Subcutaneous abdominal adipose tissue (tissue), 5 donors: ENCODE measurements around the gene SERINC5.
"Not testable (repeated sequence)": the region's sequence is repeated elsewhere in the genome, so short reads cannot be mapped to it uniquely, and the experiment has no call there.

Source experiments
- H3K27ac ChIP-seq: one replicate; pipeline ENCODE4 v1.7.0; 2013; ENCODE audit warnings: low read depth, mild to moderate bottlenecking, inconsistent platforms, low read length, moderate library complexity
- H3K27me3 ChIP-seq, 5 donors: one replicate each; pipeline ENCODE4 v1.7.0; 2013; ENCODE audit warnings: low read length in 5 of 5, inconsistent platforms in 1 of 5; ENCODE audit not compliant: control insufficient read depth in 5 of 5, insufficient read depth in 4 of 5
- H3K36me3 ChIP-seq, 5 donors: one replicate each; pipeline ENCODE4 v1.7.0; 2013; ENCODE audit warnings: low read length in 5 of 5; ENCODE audit not compliant: control insufficient read depth in 5 of 5, insufficient read depth in 5 of 5
- H3K4me1 ChIP-seq, 5 donors: one replicate each; pipeline ENCODE4 v1.7.0; 2013; ENCODE audit warnings: low read length in 5 of 5, mild to moderate bottlenecking in 3 of 5, moderate library complexity in 1 of 5; ENCODE audit not compliant: control insufficient read depth in 5 of 5, insufficient read depth in 5 of 5
- H3K4me3 ChIP-seq, 5 donors: one replicate each; pipeline ENCODE4 v1.7.0; 2013; ENCODE audit warnings: low read length in 5 of 5, low read depth in 1 of 5
- H3K9ac ChIP-seq, 5 donors: one replicate each; pipeline ENCODE4 v1.7.0; 2013; ENCODE audit warnings: low read length in 5 of 5, mild to moderate bottlenecking in 4 of 5, moderate library complexity in 3 of 5
- H3K9me3 ChIP-seq, 5 donors: one replicate each; pipeline ENCODE4 v1.7.0; 2013; ENCODE audit warnings: low read length in 5 of 5; ENCODE audit not compliant: control insufficient read depth in 5 of 5
- donor health status: healthy.
- donor health status: healthy.
- donor health status: healthy.
- donor health status: healthy.
- donor health status: healthy.

Gene SERINC5

DNA sequence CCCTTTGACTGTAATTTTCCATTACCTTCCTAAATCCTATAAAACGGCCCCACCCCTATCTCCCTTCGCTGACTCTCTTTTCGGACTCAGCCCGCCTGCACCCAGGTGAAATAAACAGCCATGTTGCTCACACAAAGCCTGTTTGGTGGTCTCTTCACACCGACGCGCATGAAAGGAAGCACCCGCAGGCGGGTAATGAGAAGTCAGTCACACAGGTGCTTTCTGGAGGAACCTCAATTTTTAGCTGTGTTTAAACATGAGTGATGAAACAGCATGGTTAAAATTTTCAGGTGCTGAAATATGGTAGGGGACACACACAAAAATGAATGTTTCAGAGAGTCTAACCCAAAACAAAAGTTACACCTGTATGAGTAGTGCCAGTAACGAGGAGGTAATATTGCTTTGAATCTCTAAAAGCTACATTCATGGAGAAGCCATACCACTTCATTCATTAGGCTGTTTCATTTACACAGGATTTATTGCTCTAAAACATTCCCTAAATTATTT lies 72.1 kb downstream of the SERINC5 start:
- H3K4me3 ChIP-seq, H3K9ac ChIP-seq, H3K27me3 ChIP-seq, H3K36me3 ChIP-seq, H3K27ac ChIP-seq, H3K9me3 ChIP-seq: not testable (repeated sequence)
- H3K4me1 ChIP-seq, result peaks cover 4 to 31% (median 25%) of the 10 kb centered on the region in 5 donors

DNA sequence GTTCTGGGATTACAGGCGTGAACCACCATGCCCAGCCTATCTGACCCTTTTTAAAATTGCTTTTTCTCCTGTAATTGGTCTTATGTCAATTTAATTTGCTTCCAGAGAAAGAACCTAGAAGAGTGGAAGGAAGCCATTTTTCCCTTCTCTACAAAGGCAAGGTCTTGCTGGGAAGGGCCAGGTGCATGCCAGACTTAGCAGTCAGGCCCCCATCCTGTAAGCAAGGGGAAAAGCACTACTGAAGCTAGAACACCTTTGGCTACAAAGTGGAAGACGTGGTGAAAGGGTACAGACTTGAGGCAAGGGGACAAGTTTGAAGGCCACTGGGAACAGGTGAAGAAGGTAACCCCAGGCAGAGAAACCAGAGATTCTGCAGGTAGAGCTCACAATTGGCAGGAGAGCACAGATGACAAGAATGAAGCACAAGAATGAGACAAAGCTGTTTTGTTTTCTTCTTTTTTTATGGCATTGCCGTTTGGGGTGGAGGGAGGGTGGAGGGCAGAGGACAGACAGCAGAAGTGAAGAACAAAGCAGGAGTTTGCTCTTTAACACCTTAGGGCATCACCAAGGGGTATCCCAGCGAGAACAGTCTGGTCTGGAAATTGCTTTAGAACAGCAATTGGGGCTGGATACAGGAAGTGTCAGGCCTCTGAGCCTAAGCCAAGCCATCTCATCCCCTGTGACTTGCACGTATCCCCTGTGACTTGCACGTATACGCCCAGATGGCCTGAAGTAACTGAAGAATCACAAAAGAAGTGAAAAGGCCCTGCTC lies 72.9 kb downstream of the SERINC5 start:
- no peaks in the 10 kb centered on the region for H3K27me3 ChIP-seq
- no peaks in the 10 kb centered on the region for H3K9me3 ChIP-seq
- H3K4me1 ChIP-seq, result peaks cover 4 to 31% (median 25%) of the 10 kb centered on the region in 5 donors
- peak overlapping the region in 1 of 5 donors; percentile 20 for H3K9ac ChIP-seq
- peaks cover 0 to 2% (median 0%) of the 10 kb centered on the region in 5 donors for H3K36me3 ChIP-seq
- H3K4me3 ChIP-seq, result no peak overlapping the region
- H3K27ac ChIP-seq, result no peak overlapping the region

DNA sequence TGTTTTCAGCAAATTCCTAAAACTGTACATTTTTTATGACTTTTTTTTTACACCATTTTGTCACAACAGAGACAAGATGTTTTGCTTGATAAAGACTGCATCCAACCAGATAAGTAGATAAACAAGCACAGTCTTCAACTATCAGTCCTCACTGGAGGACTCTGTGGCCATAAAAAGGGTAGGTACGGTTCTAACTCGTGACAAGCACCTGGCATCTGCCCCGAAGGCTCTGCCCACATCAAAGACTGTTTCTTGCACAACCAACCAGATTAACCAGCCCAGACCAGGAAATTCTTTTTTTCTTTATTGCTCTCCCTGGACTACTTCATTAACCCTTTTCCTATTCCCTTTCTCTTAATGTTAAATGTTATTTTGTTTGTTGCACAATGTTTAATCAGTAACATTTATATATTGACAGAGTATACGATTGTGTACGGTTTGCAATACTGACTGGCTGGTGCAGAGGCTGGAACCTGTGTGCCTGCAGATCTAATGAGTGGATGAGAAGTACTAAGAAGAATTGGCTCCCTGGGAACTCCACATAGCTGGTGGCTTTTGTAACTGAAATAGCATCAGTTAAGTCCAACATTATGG lies 74.1 kb downstream of the SERINC5 start:
- no peak overlapping the region for H3K9ac ChIP-seq
- H3K27me3 ChIP-seq, result no peaks in the 10 kb centered on the region
- no peaks in the 10 kb centered on the region for H3K9me3 ChIP-seq
- peaks cover 2 to 20% (median 13%) of the 10 kb centered on the region in 5 donors for H3K4me1 ChIP-seq
- H3K27ac ChIP-seq, result no peak overlapping the region
- no peak overlapping the region for H3K4me3 ChIP-seq
- H3K36me3 ChIP-seq, result peaks cover 0 to 11% (median 10%) of the 10 kb centered on the region in 5 donors

DNA sequence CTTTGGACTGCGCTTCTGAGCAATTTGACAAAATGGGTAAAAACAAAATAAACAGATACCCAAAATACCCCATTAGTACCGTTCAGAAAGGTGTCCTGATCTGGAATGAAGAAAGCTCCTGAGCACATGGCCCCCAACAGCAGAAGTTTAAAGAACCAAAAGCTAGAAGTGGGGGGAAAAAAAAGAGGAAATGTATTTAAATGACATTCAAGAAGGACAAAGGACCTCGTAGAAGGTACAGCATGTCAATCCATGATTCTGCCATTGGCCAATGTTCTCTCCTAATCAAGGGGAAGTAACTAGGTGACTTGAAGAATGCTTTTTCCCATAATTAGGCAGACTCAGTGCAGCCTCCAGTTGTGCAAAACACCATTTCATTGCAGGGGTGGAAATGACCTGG lies 78.6 kb downstream of the SERINC5 start:
- Histone ChIP-seq H3K9ac (no peak overlapping the region), H3K27me3 (no peaks in the 10 kb centered on the region), H3K4me1 (peaks cover 0 to 16% (median 10%) of the 10 kb centered on the region in 5 donors), H3K4me3 (no peak overlapping the region), H3K36me3 (peaks cover 8 to 27% (median 24%) of the 10 kb centered on the region in 5 donors), H3K27ac (no peak overlapping the region), H3K9me3 (no peaks in the 10 kb centered on the region)

DNA sequence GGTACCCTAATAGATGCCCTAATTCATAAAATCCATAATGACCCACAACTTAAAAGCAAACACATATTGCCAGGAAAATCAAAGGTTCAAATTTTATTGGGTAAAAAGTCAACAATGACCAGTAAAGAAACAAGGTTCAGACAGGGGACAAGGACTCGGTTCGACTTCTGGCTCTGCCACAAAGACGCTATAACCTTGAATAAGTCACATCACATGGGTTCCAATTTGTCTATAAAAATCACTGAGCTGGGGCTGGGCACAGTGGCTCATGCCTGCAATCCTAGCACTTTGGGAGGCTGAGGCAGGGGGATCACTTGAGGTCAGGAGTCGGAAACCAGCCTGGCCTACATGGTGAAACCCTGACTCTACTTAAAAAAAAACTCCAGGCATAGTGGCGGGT lies 80.5 kb downstream of the SERINC5 start:
- no peak overlapping the region for H3K27ac ChIP-seq
- H3K9ac ChIP-seq, result no peak overlapping the region
- no peak overlapping the region for H3K4me3 ChIP-seq
- H3K9me3 ChIP-seq, result no peaks in the 10 kb centered on the region
- peaks cover 8 to 30% (median 22%) of the 10 kb centered on the region in 5 donors for H3K36me3 ChIP-seq
- no peaks in the 10 kb centered on the region for H3K27me3 ChIP-seq
- peaks cover 0 to 11% (median 5%) of the 10 kb centered on the region in 5 donors for H3K4me1 ChIP-seq

DNA sequence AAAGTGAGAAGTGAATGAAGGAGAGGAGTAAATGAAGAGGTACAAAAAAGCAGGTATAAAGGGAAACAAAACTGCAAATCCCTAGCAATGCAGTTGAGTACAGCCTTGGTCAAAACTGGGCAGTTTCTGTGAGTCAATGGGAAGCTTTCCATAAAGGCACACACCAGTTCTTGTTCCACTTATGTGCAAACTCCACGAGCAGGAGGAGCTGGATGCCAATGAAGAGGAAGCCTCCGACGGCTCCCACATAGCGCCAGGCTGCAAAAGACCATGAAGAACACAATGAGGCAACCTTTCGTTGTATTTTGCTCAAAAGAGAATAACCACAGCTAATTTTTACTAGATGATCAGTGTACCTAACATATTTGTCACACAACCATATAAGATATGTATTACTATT lies 81.1 kb downstream of the SERINC5 start:
- H3K9me3 ChIP-seq, result no peaks in the 10 kb centered on the region
- H3K36me3 ChIP-seq, result peaks cover 8 to 36% (median 25%) of the 10 kb centered on the region in 5 donors
- H3K27me3 ChIP-seq, result no peaks in the 10 kb centered on the region
- H3K4me1 ChIP-seq, result peaks cover 0 to 11% (median 5%) of the 10 kb centered on the region in 5 donors
- no peak overlapping the region for H3K27ac ChIP-seq
- no peak overlapping the region for H3K9ac ChIP-seq
- no peak overlapping the region for H3K4me3 ChIP-seq

DNA sequence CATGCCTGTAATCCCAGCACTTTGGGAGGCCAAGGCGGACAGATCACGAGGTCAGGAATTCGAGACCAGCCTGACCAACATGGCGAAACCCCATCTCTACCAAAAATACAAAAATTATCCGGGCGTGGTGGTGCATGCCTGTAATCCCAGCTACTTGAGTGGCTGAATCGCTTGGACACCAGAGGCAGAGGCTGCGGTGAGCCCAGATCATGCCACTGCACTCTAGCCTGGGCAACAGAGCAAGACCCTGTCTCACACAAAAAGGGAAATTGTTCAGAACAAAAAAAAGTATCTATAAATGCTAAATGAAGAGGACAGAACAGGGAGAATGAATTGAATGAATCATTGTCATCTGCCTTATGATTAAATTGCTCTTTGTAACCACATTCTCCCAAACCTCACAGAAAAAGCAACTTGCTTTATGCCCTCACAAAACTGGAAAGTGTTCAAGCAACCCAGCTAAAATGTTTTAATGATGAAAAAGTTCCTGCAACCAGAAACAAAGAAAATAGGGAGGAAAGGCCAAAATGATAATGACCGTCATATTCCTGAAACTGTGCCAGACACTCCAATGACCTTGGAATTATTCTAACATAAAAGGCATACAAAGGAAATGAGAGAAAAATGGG lies 83.7 kb downstream of the SERINC5 start:
- no peak overlapping the region for H3K9ac ChIP-seq
- H3K4me1 ChIP-seq, result peaks cover 0 to 18% (median 5%) of the 10 kb centered on the region in 5 donors
- no peak overlapping the region for H3K27ac ChIP-seq
- H3K9me3 ChIP-seq, result no peaks in the 10 kb centered on the region
- no peaks in the 10 kb centered on the region for H3K27me3 ChIP-seq
- no peak overlapping the region for H3K4me3 ChIP-seq
- H3K36me3 ChIP-seq, result peaks cover 14 to 46% (median 25%) of the 10 kb centered on the region in 5 donors

DNA sequence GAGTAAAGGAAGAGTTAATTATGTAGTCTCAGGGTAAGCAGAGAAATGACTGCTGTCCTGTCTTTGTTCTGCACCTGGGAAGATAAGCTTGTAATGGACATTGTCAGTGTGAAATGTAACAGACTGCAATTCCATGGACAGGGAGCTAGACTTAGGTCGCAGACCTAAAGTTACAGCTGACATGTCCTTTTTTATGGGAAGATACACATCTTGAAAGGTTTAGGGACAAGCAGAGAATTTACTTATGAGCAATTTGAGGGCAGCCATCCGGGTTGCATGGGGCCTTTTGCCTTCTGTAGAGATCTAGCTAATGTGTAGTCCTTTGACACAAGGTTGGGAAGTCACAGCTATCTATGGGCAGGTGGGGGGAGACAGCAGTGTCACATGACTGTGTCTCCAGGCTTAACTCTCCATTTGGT lies 85.7 kb downstream of the SERINC5 start:
- H3K4me1 ChIP-seq, result peaks cover 0 to 18% (median 5%) of the 10 kb centered on the region in 5 donors
- no peaks in the 10 kb centered on the region for H3K27me3 ChIP-seq
- no peak overlapping the region for H3K9ac ChIP-seq
- no peaks in the 10 kb centered on the region for H3K9me3 ChIP-seq
- no peak overlapping the region for H3K27ac ChIP-seq
- H3K36me3 ChIP-seq, result peaks cover 19 to 49% (median 28%) of the 10 kb centered on the region in 5 donors
- H3K4me3 ChIP-seq, result no peak overlapping the region

DNA sequence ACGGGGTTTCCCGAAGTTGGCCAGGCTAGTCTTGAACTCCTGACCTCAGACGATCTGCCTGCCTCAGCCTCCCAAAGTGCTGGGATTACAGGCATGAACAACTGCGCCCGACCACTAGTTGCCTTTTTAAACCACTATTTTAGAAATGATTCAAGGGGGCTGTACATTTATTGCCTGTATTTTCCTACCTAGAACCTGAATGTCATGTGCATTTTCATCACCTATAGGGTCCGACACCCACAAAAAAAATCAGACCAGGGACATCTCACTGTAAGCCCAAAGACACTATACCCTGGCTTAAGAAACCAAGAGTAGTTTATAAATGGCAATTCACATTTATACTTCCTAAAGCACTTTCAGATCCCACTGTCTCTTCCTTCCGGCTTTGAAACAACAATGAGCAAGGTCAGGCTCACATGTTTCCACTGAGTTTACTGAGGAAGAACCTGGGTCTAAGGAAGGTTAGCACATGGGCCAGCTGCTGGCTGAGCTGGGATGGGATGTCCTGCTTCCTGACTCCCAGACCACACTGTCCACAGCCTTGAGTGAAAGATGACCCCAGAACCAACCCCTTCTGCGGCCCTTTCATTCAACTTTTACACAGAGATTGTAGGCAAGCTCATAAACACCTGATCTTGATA lies 87.3 kb downstream of the SERINC5 start:
- Histone ChIP-seq H3K27me3 (no peaks in the 10 kb centered on the region), H3K4me3 (no peak overlapping the region), H3K36me3 (peaks cover 14 to 36% (median 22%) of the 10 kb centered on the region in 5 donors), H3K9ac (no peak overlapping the region), H3K27ac (no peak overlapping the region), H3K4me1 (peaks cover 0 to 18% (median 5%) of the 10 kb centered on the region in 5 donors), H3K9me3 (no peaks in the 10 kb centered on the region)
